Right kidney (tissue), 1 donor: ENCODE data around the gene ZFPM1.

ENCODE experiments used
- DNase-seq: peaks from one replicate; pipeline ENCODE4 v3.0.0-alpha.2; 2016

The ZFPM1 gene

DNA sequence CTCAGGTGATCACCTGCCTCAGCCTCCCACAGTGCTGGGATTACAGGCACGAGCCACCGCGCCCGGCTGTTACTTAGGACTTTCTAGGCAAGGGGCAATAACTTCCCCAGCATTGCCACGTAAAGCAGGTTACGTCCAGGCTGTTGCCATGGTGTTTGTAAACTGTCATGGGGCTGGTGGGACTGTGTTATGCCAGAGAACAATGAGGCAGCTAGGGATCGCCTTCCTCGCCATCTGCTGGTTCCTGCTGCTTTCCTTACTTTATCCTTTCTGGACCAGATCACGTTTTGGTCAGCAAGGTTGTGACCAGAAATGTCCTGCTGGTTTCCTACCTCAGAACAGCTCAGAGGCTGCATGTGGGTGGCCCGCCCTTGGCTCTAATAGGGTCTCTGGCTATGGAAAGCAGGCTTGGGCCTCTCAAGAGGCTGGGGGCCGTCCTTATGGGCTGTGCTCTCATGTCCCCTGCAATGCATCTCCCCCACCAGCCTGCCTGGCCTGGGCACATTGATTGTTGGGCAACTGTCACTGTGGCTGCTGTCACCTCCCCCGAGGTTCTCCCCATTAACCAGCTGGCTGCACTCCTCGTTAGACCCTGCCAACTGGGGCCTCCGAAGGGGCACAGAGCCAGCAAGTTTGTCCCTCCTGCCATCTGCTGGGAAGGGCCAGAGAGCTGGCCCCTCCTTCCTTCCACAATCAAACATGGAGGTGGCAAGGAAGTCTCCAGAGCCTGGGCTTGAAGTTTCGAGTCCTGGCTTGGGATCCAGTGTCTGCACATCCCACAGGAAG lies 88.9 kb downstream of the ZFPM1 start:
- DNase-seq, result no peak

DNA sequence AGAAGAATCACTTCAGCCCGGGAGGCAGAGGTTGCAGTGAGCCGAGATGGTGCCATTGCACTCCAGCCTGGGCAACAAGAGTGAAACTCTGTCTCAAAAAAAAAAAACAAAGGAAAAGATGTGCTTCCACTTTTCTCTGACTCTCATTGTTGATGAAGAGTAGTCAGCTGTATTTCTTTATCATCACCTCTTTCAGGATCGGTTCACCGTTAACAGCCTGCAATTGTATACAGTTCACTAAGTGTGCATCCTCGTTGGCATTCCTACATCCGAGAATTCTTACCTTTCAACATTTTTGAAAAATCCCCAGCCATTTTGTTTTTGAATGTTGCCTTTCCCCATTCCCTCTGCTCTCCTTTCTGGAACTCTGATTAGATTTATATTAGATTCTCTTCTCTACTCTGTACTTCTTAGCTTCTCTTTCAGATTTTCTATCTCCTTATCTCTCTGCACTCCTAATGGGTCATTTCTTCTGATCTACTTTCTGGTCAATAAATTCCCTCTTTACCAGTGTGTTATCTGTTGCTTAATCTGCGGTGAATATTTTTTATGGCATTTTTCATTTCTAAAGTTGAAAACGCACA lies 90.2 kb downstream of the ZFPM1 start:
- DNase-seq, result no peak

DNA sequence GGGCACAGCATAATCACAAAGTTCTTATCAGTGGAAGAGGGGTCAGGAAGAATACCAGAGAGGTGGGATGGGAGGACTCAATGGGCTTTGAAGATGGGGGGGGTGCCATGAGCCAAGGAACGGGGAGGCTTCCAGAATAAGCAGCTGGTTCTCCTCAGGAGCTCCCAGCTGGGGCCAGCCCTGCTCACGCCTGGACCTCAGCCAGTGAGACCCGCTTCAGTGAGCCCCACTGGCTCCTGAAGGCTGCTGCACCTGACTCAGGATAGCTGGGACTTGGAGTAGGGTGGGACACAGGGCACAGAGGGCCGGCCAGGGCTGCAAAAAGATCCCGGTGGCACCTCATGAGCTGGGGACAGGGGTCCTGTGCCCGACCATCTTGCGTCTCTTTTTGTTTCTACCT lies 92.7 kb downstream of the ZFPM1 start:
- no peak for DNase-seq

GRCh38 chr16:88548131-88548874 lies 95.2 kb downstream of the ZFPM1 start:
- DNase-seq, result no peak

DNA sequence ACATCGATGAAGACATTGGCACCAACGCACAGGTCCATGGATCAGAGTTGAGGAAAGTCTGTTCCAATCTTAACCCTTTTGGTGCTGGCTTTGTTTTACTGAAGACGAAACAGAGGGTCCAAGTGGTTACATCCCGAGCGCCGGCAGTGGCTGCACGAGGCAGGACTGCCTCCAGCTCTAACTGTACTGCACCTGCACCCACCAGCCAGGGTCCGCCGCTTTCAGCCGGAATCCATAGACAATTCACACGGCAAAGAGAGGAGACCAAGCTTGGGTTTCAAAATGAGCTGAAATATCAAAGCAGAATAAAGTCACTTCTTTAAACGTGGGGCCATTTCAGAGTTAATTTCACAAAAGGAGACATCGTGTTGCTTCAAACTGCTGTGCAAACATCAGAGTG lies 95.9 kb downstream of the ZFPM1 start:
- DNase-seq, result no peak

DNA sequence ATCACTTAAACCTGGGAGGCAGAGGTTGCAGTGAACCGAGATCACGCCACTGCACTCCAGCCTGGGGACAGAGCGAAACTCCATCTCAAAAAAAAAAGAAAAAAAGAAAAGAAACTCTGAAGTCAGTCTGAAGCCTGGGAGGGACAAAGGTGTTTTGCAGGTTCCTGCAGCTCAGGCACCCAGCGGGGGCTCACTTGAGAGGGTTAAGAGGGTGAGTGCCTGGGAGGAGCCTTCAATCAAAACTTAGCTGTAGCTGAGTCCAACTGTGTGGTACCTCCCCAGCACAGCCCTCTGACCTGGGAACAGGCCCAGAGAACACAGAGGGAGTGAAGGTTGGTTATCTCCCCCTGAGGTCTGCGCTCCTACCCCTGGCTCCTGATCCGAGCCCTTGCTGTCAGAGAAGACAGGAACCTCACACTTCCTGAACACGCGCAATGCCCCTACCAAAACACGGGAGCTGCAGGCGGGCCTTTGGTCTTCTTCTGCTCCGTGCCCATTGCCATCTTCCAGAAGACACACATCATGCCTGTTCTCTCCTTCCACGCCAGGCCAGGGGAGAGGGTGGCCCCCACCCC lies 96.7 kb downstream of the ZFPM1 start:
- DNase-seq, result no peak

- no peak for DNase-seq
Observed at GRCh38 chr16:88550246-88550661, 97.2 kb downstream of the ZFPM1 start.

DNA sequence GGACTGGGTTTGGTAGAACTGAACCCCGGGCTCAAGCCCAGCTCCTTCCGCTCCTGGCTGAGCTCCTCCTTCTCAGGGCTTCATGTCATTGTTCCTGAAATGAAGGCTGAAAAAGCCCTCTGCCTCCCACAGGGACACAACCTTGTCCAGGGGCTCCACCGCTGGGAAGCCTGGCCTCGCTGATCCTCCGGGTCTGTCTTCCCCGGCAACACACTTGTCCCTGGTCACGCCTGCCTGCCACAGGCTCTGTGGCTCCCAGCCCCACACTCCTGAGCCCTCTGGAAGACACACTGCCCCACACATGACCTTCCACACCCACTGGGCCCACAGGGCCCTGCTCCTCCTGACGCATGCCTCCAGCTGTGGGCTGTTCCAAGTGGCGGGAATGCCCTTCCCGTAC lies 99.1 kb downstream of the ZFPM1 start:
- DNase-seq, result no peak

GRCh38 chr16:88552815-88553214 lies 99.7 kb downstream of the ZFPM1 start:
- DNase-seq, result no peak

DNA sequence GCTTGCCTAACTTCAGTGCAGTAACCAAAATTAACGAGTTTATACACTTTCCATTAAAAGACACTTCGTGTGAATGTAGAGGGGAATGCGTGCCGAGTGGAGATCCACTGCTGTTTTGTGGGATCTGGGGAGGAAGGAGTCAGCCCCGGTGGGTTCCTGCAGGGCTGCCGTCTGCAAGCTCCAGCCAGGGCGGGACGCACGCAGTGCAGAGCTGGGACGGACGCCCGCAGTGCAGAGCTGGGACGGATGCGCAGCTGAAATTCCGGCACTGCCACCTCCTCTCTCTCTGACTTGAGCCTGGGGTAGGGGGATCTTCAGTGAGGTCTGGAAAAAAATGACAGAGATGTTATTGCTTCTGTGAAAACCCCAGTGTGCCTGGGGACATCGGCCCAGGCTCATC lies 100.7 kb downstream of the ZFPM1 start:
- no peak for DNase-seq

DNA sequence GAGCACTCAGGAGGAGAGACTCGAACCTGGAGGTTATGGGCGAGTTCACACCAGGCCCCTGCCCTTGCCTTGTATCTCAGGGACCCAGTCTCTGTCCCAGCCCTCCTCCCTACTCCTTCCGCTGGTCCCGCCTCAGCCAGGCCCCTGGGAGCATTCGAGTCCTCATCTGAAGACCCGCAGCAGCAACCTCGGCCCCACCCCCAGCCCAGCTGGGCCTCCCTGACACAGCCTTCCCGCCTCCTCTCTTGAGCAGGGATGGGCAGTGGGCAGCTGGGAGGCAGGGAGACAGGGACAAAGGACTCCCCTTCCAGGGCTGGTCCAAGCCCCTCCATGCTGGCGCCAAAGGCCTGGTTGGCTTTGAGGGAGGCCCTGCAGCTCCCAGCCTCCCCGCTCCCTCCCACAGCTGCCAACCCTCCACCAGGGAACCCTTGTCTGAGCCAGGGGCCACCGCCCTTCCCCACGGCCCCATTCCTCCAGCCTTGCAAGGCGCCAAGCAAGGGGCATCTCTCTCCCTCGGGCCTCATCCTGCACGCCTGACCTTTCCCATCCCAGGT lies 101.7 kb downstream of the ZFPM1 start:
- no peak for DNase-seq

DNA sequence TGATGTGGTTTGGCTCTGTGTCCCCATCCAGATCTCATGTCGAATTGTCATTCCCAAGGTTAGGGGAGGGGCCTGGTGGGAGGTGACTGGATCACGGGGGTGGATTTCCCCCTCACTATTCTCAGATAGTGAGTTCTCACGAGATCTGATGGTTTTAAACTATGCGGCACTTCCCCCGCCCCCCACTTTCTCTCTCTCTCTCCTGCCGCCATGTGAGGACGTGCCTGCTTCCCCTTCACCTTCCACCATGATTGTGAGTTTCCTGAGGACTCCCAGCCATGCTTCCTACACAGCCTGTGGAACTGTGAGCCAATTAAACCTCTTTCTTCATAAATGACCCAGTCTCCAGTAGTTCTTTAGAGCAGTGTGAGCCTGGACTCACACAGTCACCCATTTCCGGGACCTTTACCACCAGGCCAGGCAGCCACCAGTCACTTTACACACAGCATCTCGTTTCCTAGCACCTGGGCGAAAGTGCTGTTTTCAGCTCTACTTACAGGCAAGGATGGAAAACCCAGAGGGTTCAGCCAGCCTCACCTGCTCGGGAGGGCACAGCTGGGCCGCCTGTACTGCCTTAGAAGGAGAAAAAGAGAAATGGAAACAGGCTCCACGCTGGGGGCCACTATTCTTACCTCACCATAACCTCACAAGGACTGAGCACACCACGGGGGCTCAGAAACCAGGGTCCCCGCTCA lies 103.4 kb downstream of the ZFPM1 start:
- no peak for DNase-seq

DNA sequence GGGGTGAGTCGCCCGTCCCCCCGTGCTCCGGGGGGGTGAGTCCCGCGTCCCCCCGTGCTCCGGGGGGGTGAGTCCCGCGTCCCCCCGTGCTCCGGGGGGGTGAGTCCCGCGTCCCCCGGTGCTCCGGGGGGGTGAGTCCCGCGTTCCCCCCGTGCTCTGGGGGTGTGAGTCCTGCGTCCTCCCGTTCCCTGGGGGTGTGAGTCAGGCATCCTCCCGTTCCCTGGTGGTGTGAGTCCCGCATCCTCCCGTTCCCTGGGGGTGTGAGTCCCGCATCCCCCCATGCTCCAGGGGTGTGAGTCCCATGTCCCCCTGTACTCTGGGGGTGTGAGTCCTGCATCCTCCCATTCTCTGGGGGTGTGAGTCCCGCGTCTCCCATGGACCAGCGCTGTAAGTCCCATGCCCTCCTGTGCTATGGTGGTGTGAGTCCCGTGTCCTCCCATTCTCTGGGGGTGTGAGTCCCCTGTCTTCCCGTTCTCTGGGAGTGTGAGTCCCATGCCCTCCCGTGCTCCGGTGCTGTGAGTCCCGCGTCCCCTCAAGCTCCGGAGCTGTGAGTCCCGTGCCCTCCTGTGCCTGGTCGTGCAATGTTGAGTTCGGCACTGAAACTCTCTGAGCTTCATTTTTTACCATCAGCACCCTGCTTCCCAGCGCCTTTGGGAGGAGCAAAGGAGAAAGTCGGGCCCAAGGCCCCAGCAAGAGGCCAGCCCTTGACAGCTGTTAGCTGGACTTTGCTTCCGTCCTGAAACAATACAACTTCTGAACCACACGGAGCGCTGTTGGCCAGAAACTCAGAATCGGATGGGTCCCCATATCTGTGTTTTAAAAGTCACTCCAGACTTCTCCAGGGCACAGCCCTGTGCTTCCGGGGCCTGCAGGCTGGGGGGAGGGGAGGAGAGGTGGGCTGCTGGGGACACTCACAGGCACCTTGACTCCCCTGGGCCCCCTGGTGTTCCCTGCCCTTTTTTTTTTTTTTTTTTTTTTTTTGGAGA lies 105.7 kb downstream of the ZFPM1 start:
- DNase-seq, result no peak

DNA sequence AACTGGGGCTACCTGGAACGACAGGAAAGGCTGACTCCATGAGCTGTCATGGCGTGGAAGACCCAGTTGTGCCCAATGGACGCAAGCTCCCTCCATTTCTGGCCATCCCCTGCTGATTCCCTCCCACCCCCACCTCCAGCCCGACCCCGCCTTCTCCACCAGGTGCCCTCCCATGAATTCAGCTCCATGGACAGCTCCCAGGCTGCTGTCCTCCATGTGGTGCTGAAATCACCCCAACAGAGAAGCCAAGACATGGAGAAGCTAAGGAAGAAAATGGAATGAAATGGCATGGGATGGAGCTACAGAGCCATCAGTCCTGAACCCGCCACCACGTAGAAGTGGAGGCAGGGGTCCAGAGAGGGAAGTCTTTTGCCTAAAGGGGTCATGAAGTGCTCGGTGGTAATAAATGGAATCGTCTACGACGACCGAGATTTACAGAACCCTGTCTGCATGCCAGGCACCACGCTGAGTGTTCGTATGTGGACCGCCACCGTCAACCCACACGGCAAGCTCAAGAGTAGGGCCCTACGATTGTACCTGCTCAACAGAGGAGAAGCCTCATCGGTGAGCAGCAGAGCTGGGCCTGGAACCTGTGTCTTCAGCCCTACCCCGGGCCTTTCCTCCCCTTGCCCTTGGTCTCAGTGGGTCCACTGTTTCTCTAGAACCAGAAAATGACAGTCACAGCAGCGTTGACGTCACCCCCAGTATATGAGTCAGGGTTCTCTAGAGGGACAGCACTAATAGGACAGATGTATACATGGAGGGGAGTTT lies 107.8 kb downstream of the ZFPM1 start:
- no peak for DNase-seq

- DNase-seq, result no peak
Observed at GRCh38 chr16:88561485-88562359, 108.6 kb downstream of the ZFPM1 start.

DNA sequence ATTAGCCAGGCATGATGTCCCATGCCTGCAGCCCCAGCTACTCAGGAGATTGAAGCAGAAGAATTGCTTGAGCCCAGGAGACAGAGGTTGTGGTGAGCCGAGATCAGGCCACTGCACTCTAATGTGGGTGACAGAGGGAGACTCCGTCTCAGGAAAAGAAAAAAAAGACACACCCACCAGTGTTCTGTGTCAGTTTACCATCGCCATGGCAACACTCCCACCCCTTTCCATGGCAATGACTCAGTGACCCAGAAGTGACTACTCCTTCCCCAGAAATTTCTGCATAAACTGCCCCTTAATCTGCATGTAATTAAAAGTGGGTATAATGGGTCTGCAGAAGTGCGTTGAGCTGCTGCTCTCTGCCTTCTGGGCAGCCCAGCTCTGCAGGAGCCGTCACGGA lies 113.1 kb downstream of the ZFPM1 start:
- no peak for DNase-seq

- DNase-seq, result no peak
Observed at GRCh38 chr16:88568710-88569613, 115.9 kb downstream of the ZFPM1 start.

DNA sequence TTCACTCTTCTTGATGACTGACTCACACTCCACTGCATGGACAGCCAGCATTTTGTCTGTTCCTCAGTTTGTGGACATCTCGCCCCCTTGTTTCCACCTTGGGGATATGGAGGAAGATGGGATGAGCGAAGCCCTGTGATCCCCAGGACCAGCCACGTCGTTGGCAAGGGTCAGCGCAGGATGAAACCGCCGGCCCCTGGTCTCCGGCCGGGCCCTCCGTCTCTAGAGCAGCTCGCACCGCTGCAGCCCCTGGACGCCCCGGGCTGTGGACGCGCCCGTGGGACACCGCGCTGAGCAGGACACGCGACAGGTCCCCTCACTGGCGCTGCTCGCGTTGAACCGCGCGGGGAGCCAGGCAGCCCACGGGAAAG lies 116.5 kb downstream of the ZFPM1 start:
- no peak for DNase-seq
